ENCODE results near the gene ARHGEF10L.

The ARHGEF10L gene

GRCh38 chr1:17662296-17662695 lies 122.8 kb downstream of the ARHGEF10L start:
- no peak for TF ChIP-seq CTCF (IDR thresholded peaks at IDR 0.05)
- DNase-seq (ENCODE audit: low spot score), result no peak
- Histone ChIP-seq H3K27ac (peak overlapping the region in 1 of 2 donors; percentile 44), H3K4me3 (no peak overlapping the region)

- DNase-seq (ENCODE audit: low spot score), result no peak
- H3K27ac ChIP-seq, result peak overlapping the region in 1 of 2 donors; percentile 44
- TF ChIP-seq CTCF (IDR thresholded peaks at IDR 0.05), result no peak
- H3K4me3 ChIP-seq, result no peak overlapping the region
Observed at GRCh38 chr1:17662786-17663185, 123.3 kb downstream of the ARHGEF10L start.

- TF ChIP-seq CTCF (IDR thresholded peaks at IDR 0.05), result no peak
- no peak for DNase-seq (ENCODE audit: low spot score)
- no peak overlapping the region for H3K4me3 ChIP-seq
- H3K27ac ChIP-seq, result peak overlapping the region in 1 of 2 donors; percentile 32
Observed at GRCh38 chr1:17663646-17664045, 124.1 kb downstream of the ARHGEF10L start.

GRCh38 chr1:17664322-17664721 lies 124.8 kb downstream of the ARHGEF10L start:
- DNase-seq (ENCODE audit: low spot score), result no peak
- H3K4me3 ChIP-seq, result no peak overlapping the region
- peak overlapping the region in 1 of 2 donors; percentile 32 for H3K27ac ChIP-seq
- TF ChIP-seq CTCF (IDR thresholded peaks at IDR 0.05), result no peak

- no peak overlapping the region for H3K27ac ChIP-seq
- DNase-seq (ENCODE audit: low spot score), result no peak
- no peak for TF ChIP-seq CTCF (IDR thresholded peaks at IDR 0.05)
Observed at GRCh38 chr1:17665054-17665453, 125.6 kb downstream of the ARHGEF10L start.

GRCh38 chr1:17665950-17666720 lies 126.6 kb downstream of the ARHGEF10L start:
- TF ChIP-seq CTCF (IDR thresholded peaks at IDR 0.05), result no peak
- no peak overlapping the region for H3K4me3 ChIP-seq
- no peak for DNase-seq (ENCODE audit: low spot score)
- peak overlapping the region in 1 of 2 donors; percentile 47 for H3K27ac ChIP-seq

More at GRCh38 chr1:17665054-17665453, 125.6 kb downstream of the ARHGEF10L start:
- H3K4me3 ChIP-seq, result no peak overlapping the region

GRCh38 chr1:17667641-17668040 lies 128.1 kb downstream of the ARHGEF10L start:
- DNase-seq (ENCODE audit: low spot score), result no peak
- TF ChIP-seq CTCF (IDR thresholded peaks at IDR 0.05), result no peak
- no peak overlapping the region for H3K4me3 ChIP-seq
- peak overlapping the region in 1 of 2 donors; percentile 47 for H3K27ac ChIP-seq

Data from coronary artery (tissue), 2 donors.